ENCODE data around the gene MYO5C. TPM values are rescaled to one million over a fixed set of nuclear protein-coding genes. Genes with fewer than 3 reads are reported as not detected.

Gene MYO5C
- total RNA-seq, 4 donors from 2014 or later = 56.1 to 151 (median 84.5) TPM

DNA sequence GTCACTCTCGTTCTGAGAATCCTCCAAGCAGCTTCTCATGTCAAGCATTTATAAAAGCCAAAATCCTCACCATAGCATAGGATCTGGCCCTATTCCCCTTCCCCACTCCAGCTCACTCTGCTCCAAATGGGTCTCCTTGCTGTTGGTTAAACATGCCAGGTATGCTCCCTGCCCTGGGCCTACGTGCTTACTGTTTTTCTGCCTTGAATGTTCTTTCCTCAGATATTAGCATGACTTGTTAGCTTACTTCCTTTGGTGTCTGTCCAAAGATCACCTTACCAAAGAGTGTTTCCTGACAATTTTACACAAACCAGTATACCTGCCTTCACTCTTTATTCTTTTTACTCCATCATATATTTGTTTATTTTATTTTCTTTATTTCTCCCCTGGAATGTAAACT, 33.1 kb upstream of the MYO5C start:
- H3K9me3 ChIP-seq = no peaks in the 10 kb centered on the region
- DNase-seq = no peak
- no peak for TF ChIP-seq POLR2AphosphoS5 (IDR thresholded peaks at IDR 0.05)
- TF ChIP-seq POLR2A (IDR thresholded peaks at IDR 0.05) = no peak
- TF ChIP-seq EP300 (IDR thresholded peaks at IDR 0.05; ENCODE audit: low read depth) = no peak
- TF ChIP-seq, protein P1, sequence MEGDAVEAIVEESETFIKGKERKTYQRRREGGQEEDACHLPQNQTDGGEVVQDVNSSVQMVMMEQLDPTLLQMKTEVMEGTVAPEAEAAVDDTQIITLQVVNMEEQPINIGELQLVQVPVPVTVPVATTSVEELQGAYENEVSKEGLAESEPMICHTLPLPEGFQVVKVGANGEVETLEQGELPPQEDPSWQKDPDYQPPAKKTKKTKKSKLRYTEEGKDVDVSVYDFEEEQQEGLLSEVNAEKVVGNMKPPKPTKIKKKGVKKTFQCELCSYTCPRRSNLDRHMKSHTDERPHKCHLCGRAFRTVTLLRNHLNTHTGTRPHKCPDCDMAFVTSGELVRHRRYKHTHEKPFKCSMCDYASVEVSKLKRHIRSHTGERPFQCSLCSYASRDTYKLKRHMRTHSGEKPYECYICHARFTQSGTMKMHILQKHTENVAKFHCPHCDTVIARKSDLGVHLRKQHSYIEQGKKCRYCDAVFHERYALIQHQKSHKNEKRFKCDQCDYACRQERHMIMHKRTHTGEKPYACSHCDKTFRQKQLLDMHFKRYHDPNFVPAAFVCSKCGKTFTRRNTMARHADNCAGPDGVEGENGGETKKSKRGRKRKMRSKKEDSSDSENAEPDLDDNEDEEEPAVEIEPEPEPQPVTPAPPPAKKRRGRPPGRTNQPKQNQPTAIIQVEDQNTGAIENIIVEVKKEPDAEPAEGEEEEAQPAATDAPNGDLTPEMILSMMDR (IDR thresholded peaks at IDR 0.05) = no peak
- H3K4me1 ChIP-seq = no peaks in the 10 kb centered on the region
- H3K36me3 ChIP-seq = no peaks in the 10 kb centered on the region
- H3K27me3 ChIP-seq = no peaks in the 10 kb centered on the region
- in situ Hi-C loops (cut with MboI; ENCODE audit: low pct_ligation_motif_present in 1 of 4, low pct_unique_long_range_greater_than_20kb in 1 of 4, low sequenced_read_pairs in 3 of 4) = loop anchor here in 2 of 4 donors (25.0 kb wide), 1 partner anchor 409 kb away; no protein-coding TSS in a partner anchor
- 60 to 88% methylated on average over 2 of the region's 2 CpGs for WGBS, 2 donors (ENCODE audit: low coverage in 1 of 2)
- no peak overlapping the region for H3K4me3 ChIP-seq
- H3K27ac ChIP-seq = no peak overlapping the region
- intact Hi-C loops (cut with DNase I; ENCODE audit: low total_unique reads) = no loop called here

DNA sequence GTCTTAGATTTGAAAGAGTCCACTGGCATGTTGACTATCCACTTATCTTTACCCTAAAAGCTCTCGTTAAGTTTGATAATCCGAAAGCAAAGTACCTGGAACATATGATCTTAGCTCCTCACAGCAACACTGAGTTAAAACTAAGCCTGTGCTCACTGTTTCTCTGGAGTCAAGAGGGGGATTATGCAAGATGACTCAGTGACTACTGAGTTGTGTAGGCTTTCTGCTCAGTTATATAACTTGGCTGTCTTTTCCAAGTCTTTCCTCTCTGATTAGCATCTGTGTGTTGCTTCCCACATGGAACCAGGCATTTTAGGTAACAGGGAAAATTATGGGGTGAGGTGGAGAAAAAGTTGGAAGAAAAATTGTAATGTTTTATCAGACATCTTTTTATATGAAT, 31.2 kb upstream of the MYO5C start:
- Histone ChIP-seq H3K4me1 (no peaks in the 10 kb centered on the region), H3K4me3 (no peak overlapping the region), H3K27me3 (no peaks in the 10 kb centered on the region), H3K27ac (no peak overlapping the region), H3K36me3 (no peaks in the 10 kb centered on the region), H3K9me3 (no peaks in the 10 kb centered on the region)
- TF ChIP-seq, protein P1 (IDR thresholded peaks at IDR 0.05) = no peak
- TF ChIP-seq POLR2AphosphoS5 (IDR thresholded peaks at IDR 0.05) = no peak
- no peak for TF ChIP-seq EP300 (IDR thresholded peaks at IDR 0.05; ENCODE audit: low read depth)
- no peak for TF ChIP-seq POLR2A (IDR thresholded peaks at IDR 0.05)
- in situ Hi-C loops (cut with MboI; ENCODE audit: low pct_ligation_motif_present in 1 of 4, low pct_unique_long_range_greater_than_20kb in 1 of 4, low sequenced_read_pairs in 3 of 4) (loop anchor here in 2 of 4 donors (25.0 kb wide), 1 partner anchor 411 kb away; no protein-coding TSS in a partner anchor), intact Hi-C loops (cut with DNase I; ENCODE audit: low total_unique reads) (no loop called here)
- DNase-seq = no peak
- WGBS, 2 donors (ENCODE audit: low coverage in 1 of 2) = 80 to 100% methylated on average over 2 of the region's 2 CpGs

GRCh38 chr15:52324109-52324508, 28.5 kb upstream of the MYO5C start:
- TF ChIP-seq, protein P1 (IDR thresholded peaks at IDR 0.05) = no peak
- TF ChIP-seq EP300 (IDR thresholded peaks at IDR 0.05; ENCODE audit: low read depth) (no peak), POLR2AphosphoS5 (IDR thresholded peaks at IDR 0.05) (no peak)
- no peaks in the 10 kb centered on the region for H3K27me3 ChIP-seq
- WGBS, 2 donors (ENCODE audit: low coverage in 1 of 2) = 39 to 50% methylated on average over 1 of the region's 1 CpG
- H3K4me3 ChIP-seq = no peak overlapping the region
- H3K36me3 ChIP-seq = no peaks in the 10 kb centered on the region
- H3K9me3 ChIP-seq = no peaks in the 10 kb centered on the region
- no peak for DNase-seq
- intact Hi-C loops (cut with DNase I; ENCODE audit: low total_unique reads) (no loop called here), in situ Hi-C loops (cut with MboI; ENCODE audit: low pct_ligation_motif_present in 1 of 4, low pct_unique_long_range_greater_than_20kb in 1 of 4, low sequenced_read_pairs in 3 of 4) (no loop called here)
- H3K4me1 ChIP-seq = no peaks in the 10 kb centered on the region
- no peak overlapping the region for H3K27ac ChIP-seq

GRCh38 chr15:52318729-52319500, 23.3 kb upstream of the MYO5C start:
- no peak for DNase-seq
- no peak overlapping the region for H3K4me3 ChIP-seq
- TF ChIP-seq, protein P1 (IDR thresholded peaks at IDR 0.05) = no peak
- TF ChIP-seq EP300 (IDR thresholded peaks at IDR 0.05; ENCODE audit: low read depth) (no peak), POLR2AphosphoS5 (IDR thresholded peaks at IDR 0.05) (no peak), POLR2A (IDR thresholded peaks at IDR 0.05) (no peak)
- intact Hi-C loops (cut with DNase I; ENCODE audit: low total_unique reads) = no loop called here
- no peak overlapping the region for H3K27ac ChIP-seq
- 90 to 92% methylated on average over 2 to 13 of the region's 13 CpGs for WGBS, 2 donors (ENCODE audit: low coverage in 1 of 2)
- no peaks in the 10 kb centered on the region for H3K9me3 ChIP-seq
- H3K4me1 ChIP-seq = no peaks in the 10 kb centered on the region
- H3K27me3 ChIP-seq = no peaks in the 10 kb centered on the region
- peaks cover 0 to 3% (median 0%) of the 10 kb centered on the region in 4 donors for H3K36me3 ChIP-seq
- in situ Hi-C loops (cut with MboI; ENCODE audit: low pct_ligation_motif_present in 1 of 4, low pct_unique_long_range_greater_than_20kb in 1 of 4, low sequenced_read_pairs in 3 of 4) = no loop called here

Measured in transverse colon (tissue), 4 donors.